NK-92 (cell line): ENCODE measurements around the gene PRRC2A.

Source experiments
- DNase-seq: peaks from one replicate; lab custom pipeline; 2025; ENCODE audit not compliant: unreplicated experiment; lab: John Stamatoyannopoulos, UW

Gene PRRC2A

GRCh38 chr6:31622684-31623091 is 2.2 kb downstream of the PRRC2A start:
- DNase-seq: no peak

GRCh38 chr6:31624070-31624469 is 3.6 kb downstream of the PRRC2A start:
- DNase-seq: no peak

DNA sequence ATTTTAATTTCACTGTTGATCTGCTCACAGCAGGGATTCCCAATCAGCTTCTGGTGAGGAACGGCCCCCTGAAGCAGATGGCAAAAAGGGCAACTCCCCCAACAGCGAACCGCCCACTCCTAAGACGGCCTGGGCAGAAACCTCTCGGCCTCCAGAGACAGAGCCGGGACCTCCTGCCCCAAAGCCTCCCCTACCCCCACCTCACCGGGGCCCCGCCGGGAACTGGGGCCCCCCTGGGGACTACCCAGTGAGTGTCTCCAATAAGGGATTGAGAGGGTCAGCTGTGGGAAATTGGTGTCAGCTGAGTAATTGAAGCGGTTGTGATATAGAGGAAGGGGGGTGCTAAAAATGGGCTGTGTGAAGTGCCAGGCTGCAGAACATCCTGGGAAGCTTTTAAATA is 6.4 kb downstream of the PRRC2A start:
- DNase-seq: no peak

- no peak for DNase-seq
Observed at GRCh38 chr6:31627690-31628287, 7.3 kb downstream of the PRRC2A start.

DNA sequence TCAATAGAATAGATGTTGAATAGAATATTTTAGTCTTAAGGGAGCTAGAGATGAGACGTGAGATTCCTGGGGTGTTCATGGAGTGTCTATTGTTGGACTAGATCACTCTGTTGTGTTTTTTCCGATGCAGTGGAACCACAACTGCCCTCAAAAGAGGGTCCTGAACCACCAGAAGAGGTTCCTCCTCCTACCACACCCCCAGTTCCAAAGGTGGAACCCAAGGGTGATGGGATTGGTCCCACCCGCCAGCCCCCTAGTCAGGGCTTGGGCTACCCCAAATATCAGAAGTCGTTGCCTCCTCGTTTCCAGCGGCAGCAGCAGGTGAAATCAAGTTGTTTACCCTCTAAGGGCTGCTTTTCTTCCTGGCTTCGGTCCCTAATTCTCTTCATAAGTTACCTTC is 8.5 kb downstream of the PRRC2A start:
- no peak for DNase-seq

- no peak for DNase-seq
Observed at GRCh38 chr6:31630177-31630934, 9.8 kb downstream of the PRRC2A start.

GRCh38 chr6:31631209-31631608 is 10.7 kb downstream of the PRRC2A start:
- no peak for DNase-seq

DNA sequence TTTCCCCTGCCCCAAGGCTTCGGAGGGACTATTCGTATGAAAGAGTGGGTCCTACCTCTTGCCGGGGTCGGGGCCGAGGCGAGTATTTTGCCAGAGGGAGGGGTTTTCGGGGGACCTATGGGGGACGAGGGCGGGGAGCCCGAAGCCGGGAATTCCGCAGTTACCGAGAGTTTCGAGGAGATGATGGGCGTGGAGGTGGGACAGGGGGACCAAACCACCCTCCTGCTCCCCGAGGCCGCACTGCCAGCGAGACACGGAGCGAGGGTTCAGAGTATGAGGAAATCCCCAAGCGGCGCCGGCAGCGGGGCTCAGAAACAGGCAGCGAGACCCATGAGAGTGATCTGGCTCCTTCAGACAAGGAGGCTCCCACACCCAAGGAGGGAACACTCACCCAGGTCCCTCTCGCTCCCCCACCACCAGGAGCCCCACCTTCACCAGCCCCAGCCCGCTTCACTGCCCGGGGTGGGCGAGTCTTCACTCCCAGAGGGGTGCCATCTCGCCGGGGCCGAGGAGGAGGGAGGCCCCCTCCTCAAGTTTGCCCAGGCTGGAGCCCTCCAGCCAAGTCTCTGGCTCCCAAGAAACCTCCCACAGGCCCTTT is 11.3 kb downstream of the PRRC2A start:
- no peak for DNase-seq

- no peak for DNase-seq
Observed at GRCh38 chr6:31632279-31632946, 11.9 kb downstream of the PRRC2A start.

- no peak for DNase-seq
Observed at GRCh38 chr6:31633447-31633846, 12.9 kb downstream of the PRRC2A start.

DNA sequence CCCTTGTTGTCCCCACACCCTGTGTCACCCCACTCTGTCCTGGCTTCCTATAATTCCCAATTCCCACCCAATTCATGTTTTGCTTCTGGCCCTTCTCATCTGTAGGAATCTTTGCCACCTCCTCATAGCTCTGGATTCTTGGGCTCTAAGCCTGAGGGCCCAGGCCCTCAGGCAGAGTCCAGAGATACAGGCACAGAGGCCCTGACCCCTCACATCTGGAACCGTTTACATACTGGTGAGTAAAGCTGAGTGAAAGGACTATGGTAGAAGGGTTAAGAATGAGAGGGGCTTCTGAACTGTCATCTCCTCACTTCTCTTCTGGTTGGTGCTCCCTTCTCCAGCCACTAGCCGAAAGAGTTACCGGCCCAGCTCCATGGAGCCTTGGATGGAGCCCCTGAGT is 13.6 kb downstream of the PRRC2A start:
- no peak for DNase-seq

GRCh38 chr6:31634969-31635575 is 14.6 kb downstream of the PRRC2A start:
- DNase-seq: no peak

- DNase-seq: no peak
Observed at GRCh38 chr6:31636698-31637596, 16.4 kb downstream of the PRRC2A start.

DNA sequence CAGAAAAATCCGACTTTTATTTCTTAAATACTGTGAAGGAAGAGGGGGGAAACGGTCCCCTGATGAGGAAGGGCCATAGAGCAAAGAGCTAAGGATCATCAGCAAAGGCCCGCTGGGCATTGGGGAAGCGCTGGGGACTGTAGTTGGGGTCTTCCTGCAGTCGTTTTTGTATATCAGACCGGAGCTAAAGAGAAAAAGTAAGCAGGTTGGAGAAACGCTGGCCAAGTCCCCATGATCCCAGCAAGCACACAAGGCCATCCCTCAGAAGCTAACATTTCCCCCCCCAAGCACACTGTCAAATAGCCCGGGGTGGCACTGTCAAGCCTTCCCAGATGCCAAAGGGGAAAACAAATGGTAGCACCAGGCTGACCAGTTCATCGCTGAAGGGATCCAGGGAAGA is 18.5 kb downstream of the PRRC2A start:
- DNase-seq: no peak

GRCh38 chr6:31639449-31639861 is 18.9 kb downstream of the PRRC2A start:
- DNase-seq: no peak

GRCh38 chr6:31640612-31641011 is 20.1 kb downstream of the PRRC2A start:
- no peak for DNase-seq

DNA sequence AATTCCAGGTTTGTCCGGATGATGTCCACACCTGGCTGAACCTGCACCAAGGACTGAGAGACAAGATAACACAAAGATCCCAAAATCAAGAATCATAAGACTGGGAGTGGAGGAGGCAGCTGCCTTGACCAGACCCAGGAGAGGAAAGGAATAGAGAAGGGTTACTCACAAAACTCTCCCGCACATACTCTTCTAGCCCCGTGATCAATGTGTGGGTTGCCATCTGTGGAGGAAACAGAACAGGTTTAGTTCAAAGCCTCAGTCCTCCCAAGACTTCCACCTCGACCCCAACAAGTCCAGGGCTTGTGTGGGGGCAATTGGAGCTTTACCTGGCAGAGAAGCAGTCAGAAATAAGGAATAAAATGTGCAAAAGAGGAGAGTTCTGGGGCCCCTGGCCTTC is 20.9 kb downstream of the PRRC2A start:
- no peak for DNase-seq

GRCh38 chr6:31642798-31643570 is 22.5 kb downstream of the PRRC2A start:
- DNase-seq: no peak

DNA sequence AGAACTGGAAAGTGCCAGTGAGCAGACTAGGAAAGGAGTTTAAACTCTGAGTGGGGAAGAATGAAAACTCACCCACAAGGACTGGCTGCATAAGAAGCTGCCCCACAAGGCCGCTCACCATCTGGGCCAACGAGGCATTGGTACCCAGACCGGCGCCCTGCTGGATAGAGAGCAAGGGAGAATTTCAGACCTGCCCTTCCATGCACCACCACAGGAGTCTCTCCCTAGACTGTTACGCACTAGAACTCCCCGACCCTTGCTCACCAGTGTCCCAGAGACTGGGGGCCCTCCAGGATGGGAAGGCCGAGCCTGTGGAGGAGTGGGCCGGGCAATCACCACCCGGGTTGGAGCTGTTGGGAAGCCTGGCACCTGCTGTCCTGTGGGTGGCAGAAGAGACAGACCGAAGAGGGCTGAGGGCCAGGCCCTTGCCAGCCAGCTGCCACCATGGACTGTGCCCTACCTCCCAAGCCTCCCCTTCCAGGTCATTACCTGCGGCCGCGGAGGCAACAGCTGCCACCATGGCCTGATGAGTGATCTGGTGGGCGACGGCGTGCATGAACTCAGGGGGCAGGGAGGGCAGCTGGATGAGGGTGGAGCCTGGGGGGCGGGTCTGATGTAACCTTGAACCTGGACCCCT is 23.4 kb downstream of the PRRC2A start:
- DNase-seq: no peak
